Measurements from ENCODE around the gene RAB6B. TPM values are rescaled to one million over a fixed set of nuclear protein-coding genes. Genes with fewer than 3 reads are reported as not detected.

Gene RAB6B
- total and polyA plus RNA-seq, 2 donors (not counting 1 experiment from before 2014, with no cell fraction given), result 0.83 to 1.5 TPM

GRCh38 chr3:133855002-133855370 is 40.7 kb downstream of the RAB6B start:
- Histone ChIP-seq H3K4me1 (ENCODE audit: control insufficient read depth, extremely low read depth, insufficient read depth, low read length) (no peaks in the 10 kb centered on the region), H4K20me1 (ENCODE audit: control insufficient read depth, extremely low read depth, insufficient read depth, low read length) (no peaks in the 10 kb centered on the region), H3K9ac (ENCODE audit: insufficient read depth, low read length) (no peak overlapping the region), H3K4me3 (replicated peaks in 1 of 4; ENCODE audit: control extremely low read depth in 1 of 4, insufficient read depth in 1 of 4, low read depth in 3 of 4, low read length in 4 of 4) (no peak overlapping the region), H3K9me3 (ENCODE audit: control insufficient read depth, insufficient read depth, low read depth, low read length) (no peaks in the 10 kb centered on the region), H3K79me2 (ENCODE audit: control insufficient read depth, insufficient read depth, low read length) (no peaks in the 10 kb centered on the region), H2AFZ (ENCODE audit: low read length) (no peak overlapping the region), H3K27ac (ENCODE audit: insufficient read depth, low read length) (no peak overlapping the region), H3K36me3 (ENCODE audit: control insufficient read depth, insufficient read depth, low read length) (no peaks in the 10 kb centered on the region), H3K27me3 (ENCODE audit: control insufficient read depth, insufficient read depth, low read length) (no peaks in the 10 kb centered on the region), H3K4me2 (ENCODE audit: extremely low read depth, insufficient read depth, low read length) (no peak overlapping the region)
- TF ChIP-seq EZH2 (IDR thresholded peaks at IDR 0.05; ENCODE audit: low read length, missing control alignments) (no peak), CTCF (conservative IDR thresholded peaks at IDR 0.05 in 1 of 2, IDR thresholded peaks at IDR 0.05 in 1 of 2; ENCODE audit: low read depth in 1 of 2, low read length in 2 of 2) (no peak)
- no peak for DNase-seq (ENCODE audit: low read depth in 2 of 2)

GRCh38 chr3:133854264-133855001 is 41.2 kb downstream of the RAB6B start:
- no peak overlapping the region for H3K4me2 ChIP-seq (ENCODE audit: extremely low read depth, insufficient read depth, low read length)
- no peaks in the 10 kb centered on the region for H3K27me3 ChIP-seq (ENCODE audit: control insufficient read depth, insufficient read depth, low read length)
- DNase-seq (ENCODE audit: low read depth in 2 of 2), result no peak
- H3K79me2 ChIP-seq (ENCODE audit: control insufficient read depth, insufficient read depth, low read length), result no peaks in the 10 kb centered on the region
- H3K4me3 ChIP-seq (replicated peaks in 1 of 4; ENCODE audit: control extremely low read depth in 1 of 4, insufficient read depth in 1 of 4, low read depth in 3 of 4, low read length in 4 of 4), result no peak overlapping the region
- no peaks in the 10 kb centered on the region for H3K9me3 ChIP-seq (ENCODE audit: control insufficient read depth, insufficient read depth, low read depth, low read length)
- no peak overlapping the region for H3K27ac ChIP-seq (ENCODE audit: insufficient read depth, low read length)
- H3K36me3 ChIP-seq (ENCODE audit: control insufficient read depth, insufficient read depth, low read length), result no peaks in the 10 kb centered on the region
- TF ChIP-seq CTCF (conservative IDR thresholded peaks at IDR 0.05 in 1 of 2, IDR thresholded peaks at IDR 0.05 in 1 of 2; ENCODE audit: low read depth in 1 of 2, low read length in 2 of 2) (no peak), EZH2 (IDR thresholded peaks at IDR 0.05; ENCODE audit: low read length, missing control alignments) (no peak)
- no peak overlapping the region for H2AFZ ChIP-seq (ENCODE audit: low read length)
- H3K4me1 ChIP-seq (ENCODE audit: control insufficient read depth, extremely low read depth, insufficient read depth, low read length), result no peaks in the 10 kb centered on the region
- no peak overlapping the region for H3K9ac ChIP-seq (ENCODE audit: insufficient read depth, low read length)
- H4K20me1 ChIP-seq (ENCODE audit: control insufficient read depth, extremely low read depth, insufficient read depth, low read length), result no peaks in the 10 kb centered on the region

GRCh38 chr3:133853925-133854227 is 41.8 kb downstream of the RAB6B start:
- H3K9ac ChIP-seq (ENCODE audit: insufficient read depth, low read length), result no peak overlapping the region
- DNase-seq (ENCODE audit: low read depth in 2 of 2), result no peak
- no peaks in the 10 kb centered on the region for H3K36me3 ChIP-seq (ENCODE audit: control insufficient read depth, insufficient read depth, low read length)
- H3K79me2 ChIP-seq (ENCODE audit: control insufficient read depth, insufficient read depth, low read length), result no peaks in the 10 kb centered on the region
- H3K27me3 ChIP-seq (ENCODE audit: control insufficient read depth, insufficient read depth, low read length), result no peaks in the 10 kb centered on the region
- no peak overlapping the region for H3K27ac ChIP-seq (ENCODE audit: insufficient read depth, low read length)
- no peak overlapping the region for H2AFZ ChIP-seq (ENCODE audit: low read length)
- H3K9me3 ChIP-seq (ENCODE audit: control insufficient read depth, insufficient read depth, low read depth, low read length), result no peaks in the 10 kb centered on the region
- no peaks in the 10 kb centered on the region for H4K20me1 ChIP-seq (ENCODE audit: control insufficient read depth, extremely low read depth, insufficient read depth, low read length)
- no peaks in the 10 kb centered on the region for H3K4me1 ChIP-seq (ENCODE audit: control insufficient read depth, extremely low read depth, insufficient read depth, low read length)
- TF ChIP-seq EZH2 (IDR thresholded peaks at IDR 0.05; ENCODE audit: low read length, missing control alignments) (no peak), CTCF (conservative IDR thresholded peaks at IDR 0.05 in 1 of 2, IDR thresholded peaks at IDR 0.05 in 1 of 2; ENCODE audit: low read depth in 1 of 2, low read length in 2 of 2) (no peak)
- no peak overlapping the region for H3K4me2 ChIP-seq (ENCODE audit: extremely low read depth, insufficient read depth, low read length)
- H3K4me3 ChIP-seq (replicated peaks in 1 of 4; ENCODE audit: control extremely low read depth in 1 of 4, insufficient read depth in 1 of 4, low read depth in 3 of 4, low read length in 4 of 4), result no peak overlapping the region
